ENCODE data around the gene NECAB3.
A peak's percentile ranks its signal among the peaks of the same experiment; 100 is the strongest.
"Not testable (repeated sequence)": the region's sequence is repeated elsewhere in the genome, so short reads cannot be mapped to it uniquely, and the experiment has no call there.

Gene NECAB3, protein sequence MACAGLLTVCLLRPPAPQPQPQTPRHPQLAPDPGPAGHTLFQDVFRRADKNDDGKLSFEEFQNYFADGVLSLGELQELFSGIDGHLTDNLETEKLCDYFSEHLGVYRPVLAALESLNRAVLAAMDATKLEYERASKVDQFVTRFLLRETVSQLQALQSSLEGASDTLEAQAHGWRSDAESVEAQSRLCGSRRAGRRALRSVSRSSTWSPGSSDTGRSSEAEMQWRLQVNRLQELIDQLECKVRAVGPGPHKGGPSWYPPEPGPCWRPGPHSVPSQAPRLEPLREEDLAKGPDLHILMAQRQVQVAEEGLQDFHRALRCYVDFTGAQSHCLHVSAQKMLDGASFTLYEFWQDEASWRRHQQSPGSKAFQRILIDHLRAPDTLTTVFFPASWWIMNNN

DNA sequence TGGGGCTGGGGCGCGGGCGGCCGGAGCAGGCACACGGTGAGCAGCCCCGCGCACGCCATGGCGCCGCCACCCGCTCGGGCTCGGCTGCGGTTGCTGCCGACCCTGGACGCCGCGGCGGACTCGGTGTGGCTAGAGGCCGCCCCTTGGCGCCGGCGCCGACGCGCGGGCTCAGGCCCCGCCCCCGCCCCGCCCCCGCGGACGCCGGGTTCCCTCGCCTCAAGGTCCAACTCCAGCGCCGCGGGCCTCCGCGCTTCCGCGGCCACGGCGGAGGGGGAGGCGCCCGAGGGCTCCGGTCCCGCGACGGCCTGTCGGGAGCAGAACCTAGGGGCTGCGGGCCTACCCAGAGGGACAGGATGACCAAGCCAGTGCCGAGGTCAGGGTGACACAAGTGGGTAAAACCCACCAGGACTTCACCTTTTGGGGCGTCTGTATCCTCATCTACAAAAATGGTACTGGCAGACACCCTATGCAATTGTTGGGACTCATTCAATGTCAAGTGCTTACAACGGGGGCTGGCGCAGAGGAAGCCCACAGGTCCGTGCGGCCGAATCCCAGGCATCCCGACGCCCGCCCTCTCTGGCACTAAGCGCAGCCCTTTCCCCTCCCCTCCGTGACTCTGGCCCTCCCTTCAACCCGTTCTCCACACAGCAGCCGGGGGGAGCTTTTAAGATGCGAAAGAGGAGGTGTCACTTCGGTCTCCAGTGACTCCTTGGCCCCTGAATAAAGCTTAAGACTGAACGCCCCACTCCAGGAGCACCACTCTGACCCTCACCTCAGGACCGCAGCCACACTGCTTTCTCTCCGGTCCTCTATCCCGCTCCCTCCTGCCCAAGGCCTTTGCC lies at the start of gene NECAB3:
Gene NECAB3 (minus strand): TSS at position 135 of the 842 bp plus-strand sequence. CDS start 76 bp downstream, at position 59.
- DNase-seq (ENCODE audit: low spot score): peak; percentile 81

DNA sequence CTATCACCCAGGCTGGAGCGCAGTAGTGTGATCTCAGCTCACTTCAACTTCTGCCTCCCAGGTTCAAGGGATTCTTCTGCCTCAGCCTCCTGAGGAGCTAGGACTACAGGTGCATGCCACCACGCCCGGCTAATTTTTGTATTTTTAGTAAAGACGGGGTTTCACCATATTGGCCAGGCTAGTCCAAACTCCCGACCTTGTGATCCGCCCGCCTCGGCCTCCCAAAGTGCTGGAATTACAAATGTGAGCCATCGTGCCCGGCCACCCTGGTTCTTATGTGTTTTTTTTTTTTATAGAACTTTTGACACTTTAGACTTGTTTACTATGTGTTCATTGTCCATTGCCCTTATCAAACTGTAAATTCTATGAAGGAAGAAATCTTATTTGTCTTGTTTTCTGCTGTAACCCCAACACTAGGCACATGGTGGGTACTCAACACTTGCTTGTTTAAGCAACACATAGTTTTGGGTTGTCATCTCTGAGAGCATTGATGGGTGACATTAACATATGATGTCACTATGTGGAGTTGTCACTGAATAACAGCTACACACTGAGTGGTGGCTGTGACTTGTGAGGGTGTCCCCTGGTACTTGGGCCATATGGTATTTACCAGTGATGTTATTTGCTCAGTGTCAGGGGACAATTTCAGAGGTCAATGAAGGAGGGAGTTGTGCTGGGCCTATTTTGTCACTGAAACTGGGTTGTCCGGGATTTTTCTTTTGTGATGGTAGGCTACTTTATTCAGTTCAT lies 47.3 kb upstream of the NECAB3 start:
- no peak for DNase-seq (ENCODE audit: low spot score)

DNA sequence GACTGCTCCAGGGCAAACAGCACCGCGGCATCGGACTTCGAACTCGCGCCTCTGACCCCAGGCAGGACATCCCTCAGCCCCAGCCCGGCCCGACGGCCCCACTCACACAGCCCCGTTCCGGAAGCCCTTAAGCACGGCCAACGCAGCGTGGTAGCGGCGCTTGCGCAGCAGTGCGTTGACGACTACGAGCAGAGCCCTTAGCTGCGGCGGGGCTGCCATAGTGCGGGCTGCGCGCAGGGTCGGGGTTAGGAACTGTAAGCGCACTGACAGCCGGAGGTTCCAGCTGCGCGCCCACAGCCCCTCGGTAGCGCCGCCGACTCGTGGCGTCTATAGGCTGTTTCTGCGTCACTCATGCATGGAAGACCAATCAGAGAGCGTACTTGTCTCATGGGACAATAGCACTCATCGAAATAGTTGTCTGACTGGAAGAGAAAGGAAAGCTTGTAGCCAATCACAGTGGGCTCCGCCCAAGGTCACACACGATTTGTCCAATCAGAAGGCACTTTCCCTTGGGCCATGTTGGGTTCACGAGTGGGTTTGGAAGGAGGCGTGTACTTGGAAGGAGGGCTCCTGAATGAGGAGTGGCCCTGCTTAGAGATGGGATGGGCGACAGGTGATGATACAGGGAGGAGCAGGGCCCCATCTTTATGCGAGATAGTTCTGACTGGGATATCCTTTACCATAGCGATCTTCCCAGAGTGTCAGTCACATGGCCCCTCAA lies 45.9 kb upstream of the NECAB3 start, which contains the start of gene PXMP4:
Gene PXMP4 (minus strand): TSS at position 322 of the 721 bp plus-strand sequence. CDS start 103 bp downstream, at position 219.
- DNase-seq (ENCODE audit: low spot score): peak; percentile 98

DNA sequence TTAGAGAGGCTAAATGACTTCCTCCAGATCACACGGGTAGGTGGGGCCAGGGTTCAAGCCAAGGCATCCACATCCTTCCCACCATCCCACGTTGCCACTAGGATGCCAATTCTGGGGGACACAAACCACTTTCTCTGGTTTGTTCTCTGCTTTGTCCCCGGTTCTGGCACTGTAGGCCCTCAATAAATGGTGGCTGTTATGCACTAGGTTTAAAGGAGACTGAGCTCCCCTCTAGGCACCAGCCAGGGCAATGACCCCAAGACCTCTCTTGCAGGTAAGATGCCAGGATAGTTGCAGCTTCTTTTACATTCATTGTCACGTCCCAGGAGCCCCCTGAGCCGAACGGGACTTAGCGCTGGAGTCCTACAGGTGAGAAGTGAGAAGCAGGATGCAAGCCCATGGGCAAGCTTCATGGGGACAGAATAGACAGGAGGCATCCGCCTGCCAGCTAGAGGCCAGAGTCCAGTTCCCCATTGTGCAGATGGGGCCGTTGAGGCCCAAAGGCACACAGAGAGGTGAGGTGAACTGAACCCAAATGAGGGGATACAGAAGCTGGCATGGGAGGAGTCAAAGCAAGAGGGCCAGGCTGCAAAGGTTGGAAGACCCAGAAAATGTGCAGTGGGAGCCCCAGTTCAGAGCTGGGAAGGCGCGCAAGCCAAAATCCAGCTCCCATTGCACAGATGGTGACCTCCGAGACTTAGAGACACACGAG lies 45.2 kb upstream of the NECAB3 start:
- no peak for DNase-seq (ENCODE audit: low spot score)

DNA sequence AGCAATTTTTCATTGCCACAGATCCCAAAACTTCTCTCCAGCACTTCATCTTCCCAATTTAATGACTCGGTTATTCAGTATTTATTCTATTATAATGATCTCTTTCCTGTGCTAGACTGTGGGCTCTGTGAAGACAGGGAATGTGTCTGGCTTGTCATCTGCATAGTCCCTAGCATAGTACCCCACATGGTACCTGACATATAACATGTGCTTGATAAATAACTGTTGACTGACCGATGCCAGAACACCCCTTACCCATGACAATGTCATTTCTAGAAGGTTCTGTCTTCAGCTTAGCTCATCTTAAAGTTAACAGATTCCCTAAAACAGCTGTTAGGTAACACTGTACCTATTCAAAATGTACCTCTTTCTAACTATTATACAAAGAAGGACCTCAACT lies 42.3 kb upstream of the NECAB3 start:
- DNase-seq (ENCODE audit: low spot score): no peak

DNA sequence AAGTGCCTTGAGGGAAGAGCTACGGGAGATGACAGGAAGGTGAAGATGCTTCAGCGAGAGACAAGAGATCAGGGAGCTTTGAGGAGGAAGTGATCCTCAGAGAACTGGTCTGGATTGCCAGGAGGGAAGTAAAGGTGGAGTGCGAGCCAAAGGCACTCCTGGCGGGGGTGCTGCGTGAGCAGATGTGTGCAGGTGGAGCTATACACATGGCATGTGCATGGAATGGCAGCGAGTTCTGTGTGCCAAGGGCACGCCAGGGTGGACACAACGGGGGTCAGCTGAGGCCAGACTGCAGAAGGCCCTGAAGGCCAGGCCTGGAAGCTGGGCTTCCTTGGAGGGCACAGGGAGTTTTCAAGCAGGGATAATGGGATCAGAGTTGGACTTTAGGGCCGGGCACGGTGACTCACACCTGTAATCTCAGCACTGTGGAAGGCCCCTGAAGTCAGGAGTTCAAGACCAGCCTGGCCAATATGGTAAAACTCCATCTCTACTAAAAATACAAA lies 39.7 kb upstream of the NECAB3 start:
- no peak for DNase-seq (ENCODE audit: low spot score)

DNA sequence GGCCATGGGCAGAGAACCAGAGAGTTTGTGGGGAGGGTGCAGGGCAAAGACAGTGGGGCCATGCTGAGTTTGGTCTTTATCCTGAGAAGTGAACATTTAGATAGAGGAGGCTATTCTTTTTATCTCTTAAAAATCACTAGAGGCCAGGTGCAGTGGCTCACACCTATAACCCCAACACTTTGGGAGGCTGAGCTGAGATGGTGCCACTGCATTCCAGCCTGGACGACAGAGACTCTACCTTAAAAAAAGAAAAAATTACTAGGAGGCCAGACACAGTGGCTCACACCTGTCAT lies 37.2 kb upstream of the NECAB3 start:
- no peak for DNase-seq (ENCODE audit: low spot score)

DNA sequence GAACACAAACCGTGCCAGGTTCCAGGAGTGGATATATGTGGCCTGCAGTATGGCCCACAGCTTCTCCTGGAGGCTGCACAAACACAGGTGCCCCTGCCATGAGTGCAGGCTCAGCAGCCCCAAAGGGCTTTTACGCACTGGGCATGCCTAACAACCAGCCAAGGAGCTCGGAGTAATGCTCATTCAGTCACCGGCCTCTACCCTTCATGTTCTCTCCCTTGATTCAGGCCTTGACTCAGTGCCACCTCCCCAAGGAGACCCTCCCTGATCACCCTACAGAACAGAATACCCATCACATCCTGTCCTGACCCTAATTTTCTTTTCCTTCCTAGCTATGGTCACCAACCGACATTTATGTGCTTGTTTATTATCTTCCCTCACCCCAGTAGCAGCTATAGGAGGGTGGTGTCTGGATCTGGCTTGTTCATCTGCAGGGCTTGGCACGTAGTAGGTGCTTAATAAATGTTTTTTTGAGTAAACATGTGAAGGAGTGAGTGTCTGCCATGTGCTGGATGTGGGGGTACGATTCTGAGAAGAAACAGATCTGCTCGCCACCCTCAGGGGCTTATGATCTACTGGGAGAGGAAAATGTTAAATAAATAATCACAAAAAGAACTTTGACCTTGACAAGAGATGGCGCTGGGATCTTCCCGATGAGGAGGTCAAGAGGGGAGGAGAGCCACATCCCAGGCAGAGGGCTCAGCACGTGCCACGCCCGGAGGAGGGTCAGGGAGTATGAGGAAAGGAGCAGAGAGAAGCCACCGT lies 36.6 kb upstream of the NECAB3 start:
- no peak for DNase-seq (ENCODE audit: low spot score)

DNA sequence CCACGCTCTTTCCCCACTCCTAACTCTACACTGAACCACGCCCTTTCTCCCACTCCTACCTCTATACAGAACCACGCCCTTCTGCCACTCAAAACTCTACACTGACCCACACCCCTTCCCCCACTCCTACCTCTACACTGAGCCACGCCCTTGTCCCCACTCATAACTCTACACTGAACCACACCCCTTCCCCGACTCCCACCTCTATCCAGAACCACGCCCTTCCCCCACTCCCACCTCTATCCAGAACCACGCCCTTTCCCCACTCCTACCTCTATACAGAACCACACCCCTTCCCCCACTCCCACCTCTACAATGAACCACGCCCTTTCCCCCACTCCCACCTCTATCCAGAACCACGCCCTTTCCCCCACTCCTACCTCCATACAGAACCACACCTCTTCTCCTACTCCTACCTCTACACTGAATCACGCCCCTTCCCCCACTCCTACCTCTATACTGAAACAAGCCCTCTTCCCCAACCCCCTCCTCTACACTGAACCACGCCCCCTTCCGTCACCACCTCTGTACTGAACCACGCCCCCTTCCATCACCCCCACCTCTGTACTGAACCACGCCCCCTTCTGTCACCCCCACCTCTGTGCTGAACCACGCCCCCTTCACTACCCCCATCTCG lies 35.8 kb upstream of the NECAB3 start:
- DNase-seq (ENCODE audit: low spot score): no peak

DNA sequence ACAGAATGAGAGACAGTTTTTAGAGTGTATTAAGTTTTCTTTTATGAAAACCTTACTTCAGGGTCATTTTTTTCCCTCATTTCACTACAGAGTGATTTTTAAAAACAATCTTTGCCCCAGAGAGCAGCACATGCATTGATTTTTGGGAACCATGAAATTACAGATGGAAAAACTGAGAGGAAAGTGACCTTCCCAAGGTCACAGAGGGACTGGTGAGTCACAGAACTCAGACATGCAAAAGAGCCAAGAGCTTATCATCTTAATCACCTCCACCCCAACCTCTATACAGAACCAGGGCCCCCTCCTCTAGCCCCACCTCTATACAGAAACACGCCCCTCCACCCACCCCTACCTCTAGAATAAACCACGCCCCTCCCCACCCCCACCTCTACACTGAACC lies 35.2 kb upstream of the NECAB3 start:
- no peak for DNase-seq (ENCODE audit: low spot score)

DNA sequence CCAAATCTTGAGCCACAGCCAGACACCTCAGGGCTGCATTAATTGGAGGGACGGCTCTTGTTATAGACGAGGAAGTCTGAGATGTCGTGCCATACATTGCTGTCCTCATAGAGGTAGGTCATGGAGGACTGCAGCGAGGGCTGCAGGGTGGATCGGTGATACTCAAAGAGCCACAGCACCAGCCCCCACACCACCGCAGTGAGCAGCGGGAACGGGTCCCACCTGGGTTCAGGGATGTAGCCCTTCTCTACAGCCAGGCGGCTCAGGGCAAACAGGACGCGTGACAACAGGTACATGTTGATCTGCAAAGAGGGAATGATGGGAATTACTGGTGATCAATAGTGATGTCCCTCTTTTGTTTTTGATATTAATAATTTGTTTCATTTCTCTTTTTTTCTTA lies 33.4 kb upstream of the NECAB3 start:
- DNase-seq (ENCODE audit: low spot score): no peak

DNA sequence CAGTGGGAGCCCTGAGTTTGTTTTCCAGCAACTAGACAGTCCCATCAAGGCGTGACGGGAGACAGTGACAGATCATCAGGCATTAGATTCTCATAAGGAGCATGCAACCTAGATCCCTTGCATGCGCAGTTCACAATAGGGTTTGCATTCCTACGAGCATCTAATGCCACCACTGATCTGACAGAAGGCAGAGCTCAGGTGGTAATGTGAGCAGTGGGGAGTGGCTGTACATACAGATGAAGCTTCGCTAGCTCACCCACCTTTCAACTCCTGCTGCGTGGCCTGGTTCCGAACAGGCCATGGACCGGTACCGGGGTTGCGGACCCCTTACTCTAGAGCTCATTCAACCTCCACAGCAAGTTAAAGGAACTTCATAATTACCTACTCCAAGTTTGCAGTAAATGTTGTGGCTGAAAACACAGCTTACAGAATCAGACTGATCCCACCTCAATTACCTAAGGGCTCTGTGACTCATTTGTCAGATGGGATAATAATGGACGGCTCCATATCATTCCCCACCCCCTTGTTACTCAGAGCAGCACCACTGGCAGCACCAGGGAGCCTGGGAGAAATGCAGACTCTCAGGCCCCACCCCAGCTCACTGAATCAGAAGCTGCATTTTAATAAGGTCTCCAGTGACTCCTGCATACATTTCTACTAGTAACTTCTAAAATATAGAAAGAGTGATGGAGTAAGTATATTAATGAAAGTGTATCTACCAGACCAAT lies 30.1 kb upstream of the NECAB3 start:
- no peak for DNase-seq (ENCODE audit: low spot score)

DNA sequence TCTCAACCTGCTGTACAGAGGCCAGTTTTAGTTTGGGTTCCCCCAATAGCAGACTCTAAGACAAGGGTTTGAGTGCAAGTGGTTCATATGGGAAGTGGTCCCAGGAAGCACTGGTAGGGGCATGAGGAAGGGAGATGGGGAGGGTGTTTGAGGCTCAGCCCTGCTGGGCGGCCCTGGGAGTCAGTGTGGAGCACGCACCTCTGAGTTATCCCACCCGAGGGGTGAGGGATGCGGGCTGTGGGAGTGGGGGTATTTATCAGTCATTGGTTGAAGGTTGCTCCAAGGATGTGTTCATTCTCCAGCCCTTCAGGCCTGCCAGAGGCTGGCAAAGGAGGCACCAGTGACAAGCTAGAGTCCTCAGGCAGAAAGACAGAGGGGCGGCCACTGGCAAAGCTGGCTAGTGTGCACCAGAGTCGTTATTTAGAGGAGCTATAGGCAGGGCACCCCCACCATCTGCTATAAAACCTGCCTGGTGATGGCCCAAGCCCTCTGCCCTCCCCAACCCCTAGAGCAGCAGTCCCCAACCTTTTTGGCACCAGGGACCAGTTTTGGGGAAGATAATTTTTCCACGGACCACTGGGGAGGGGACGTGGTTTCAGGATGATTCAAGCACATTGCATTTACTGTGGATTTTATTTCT lies 29.4 kb upstream of the NECAB3 start:
- DNase-seq (ENCODE audit: low spot score): no peak

DNA sequence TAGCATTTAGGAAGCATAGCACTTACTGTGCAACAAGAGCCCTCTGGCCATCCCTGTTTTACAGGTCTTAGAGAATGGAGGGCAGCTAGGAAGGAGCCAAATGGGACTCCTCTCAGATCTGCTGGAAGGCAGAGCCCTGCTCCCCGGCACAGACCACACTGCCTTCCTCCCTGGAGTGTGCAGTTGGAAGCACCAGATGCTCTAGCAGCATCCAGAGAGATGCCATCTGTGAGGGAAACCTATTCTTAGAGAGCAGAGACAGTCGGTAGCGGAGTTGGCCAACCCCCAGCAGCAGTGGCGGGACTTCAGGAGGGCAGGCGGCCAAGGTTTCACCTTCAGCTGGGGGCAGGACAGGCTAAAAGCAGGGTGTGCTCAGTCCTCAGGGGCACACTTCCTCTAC lies 28.6 kb upstream of the NECAB3 start:
- DNase-seq (ENCODE audit: low spot score): no peak

DNA sequence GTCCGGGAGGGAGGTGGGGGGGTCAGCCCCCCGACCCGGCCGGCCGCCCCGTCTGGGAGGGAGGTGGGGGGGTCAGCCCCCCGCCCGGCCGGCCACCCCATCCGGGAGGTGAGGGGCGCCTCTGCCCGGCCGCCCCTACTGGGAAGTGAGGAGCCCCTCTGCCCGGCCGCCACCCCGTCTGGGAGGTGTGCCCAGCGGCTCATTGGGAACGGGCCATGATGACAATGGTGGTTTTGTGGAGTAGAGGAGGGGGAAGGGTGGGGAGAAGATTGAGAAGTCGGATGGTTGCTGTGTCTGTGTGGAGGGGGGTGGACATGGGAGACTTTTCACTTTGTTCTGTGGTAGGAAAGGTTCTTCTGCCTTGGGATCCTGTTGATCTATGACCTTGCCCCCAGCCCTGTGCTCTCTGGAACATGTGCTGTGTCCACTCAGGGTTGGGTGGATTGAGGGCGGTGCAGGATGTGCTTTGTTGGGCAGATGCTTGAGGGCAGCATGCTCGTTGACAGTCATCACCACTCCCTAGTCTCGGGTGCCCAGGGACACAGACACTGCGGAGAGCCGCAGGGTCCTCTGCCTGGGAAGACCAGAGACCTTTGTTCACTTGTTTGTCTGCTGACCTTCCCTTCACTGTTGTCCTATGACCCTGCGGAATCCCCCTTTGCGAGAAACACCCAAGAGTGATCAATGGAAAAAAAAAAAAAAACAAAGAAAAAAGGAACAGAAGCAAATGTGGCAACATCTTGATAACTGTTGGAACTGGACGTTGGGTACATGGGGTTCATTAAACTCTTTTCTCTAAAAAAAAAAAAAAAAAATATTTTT lies 27.6 kb upstream of the NECAB3 start:
- DNase-seq (ENCODE audit: low spot score): no peak

DNA sequence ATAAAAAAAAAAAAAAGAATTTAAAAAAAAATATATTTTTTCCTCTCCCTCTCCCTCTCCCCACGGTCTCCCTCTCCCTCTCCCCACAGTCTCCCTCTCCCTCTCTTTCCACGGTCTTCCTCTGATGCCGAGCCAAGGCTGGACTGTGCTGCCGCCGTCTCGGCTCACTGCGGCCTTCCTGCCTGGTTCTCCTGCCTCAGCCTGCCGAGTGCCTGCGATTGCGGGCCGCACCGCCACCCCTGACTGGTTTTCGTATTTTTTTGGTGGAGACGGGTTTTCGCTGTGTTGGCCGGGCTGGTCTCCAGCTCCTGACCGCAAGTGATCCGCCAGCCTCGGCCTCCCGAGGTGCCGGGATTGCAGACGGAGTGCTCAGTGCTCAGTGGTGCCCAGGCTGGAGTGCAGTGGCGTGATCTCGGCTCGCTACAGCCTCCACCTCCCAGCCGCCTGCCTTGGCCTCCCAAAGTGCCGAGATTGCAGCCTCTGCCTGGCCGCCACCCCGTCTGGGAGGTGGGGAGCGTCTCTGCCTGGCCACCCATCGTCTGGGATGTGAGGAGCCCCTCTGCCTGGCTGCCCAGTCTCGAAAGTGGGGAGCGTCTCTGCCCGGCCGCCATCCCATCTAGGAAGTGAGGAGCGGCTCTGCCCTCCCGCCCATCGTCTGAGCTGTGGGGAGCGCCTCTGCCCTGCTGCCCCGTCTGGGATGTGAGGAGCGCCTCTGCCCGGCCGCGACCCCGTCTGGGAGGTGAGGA lies 26.6 kb upstream of the NECAB3 start:
- DNase-seq (ENCODE audit: low spot score): not testable (repeated sequence)

DNA sequence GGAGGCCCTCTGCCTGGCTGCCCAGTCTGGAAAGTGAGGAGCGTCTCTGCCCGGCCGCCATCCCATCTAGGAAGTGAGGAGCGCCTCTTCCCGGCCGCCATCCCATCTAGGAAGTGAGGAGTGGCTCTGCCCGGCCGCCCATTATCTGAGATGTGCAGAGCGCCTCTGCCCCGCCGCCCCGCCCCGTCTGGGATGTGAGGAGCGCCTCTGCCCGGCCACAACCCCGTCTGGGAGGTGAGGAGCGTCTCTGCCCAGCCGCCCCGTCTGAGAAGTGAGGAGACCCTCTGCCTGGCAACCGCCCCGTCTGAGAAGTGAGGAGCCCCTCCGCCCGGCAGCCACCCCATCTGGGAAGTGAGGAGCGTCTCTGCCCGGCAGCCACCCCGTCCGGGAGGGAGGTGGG lies 24.7 kb upstream of the NECAB3 start:
- DNase-seq (ENCODE audit: low spot score): not testable (repeated sequence)

Measured in globus pallidus (tissue), 1 donor.